Gastrocnemius medialis (tissue), 4 donors: ENCODE data around the gene PTPRT.

Experiments
- POLR2A ChIP-seq, 2 donors: fragments of 450-650 bp; IDR thresholded peaks; one replicate each; pipeline ENCODE4 v1.6.1; 2017; ENCODE audit warnings: antibody characterized with exemption in 2 of 2, mild to moderate bottlenecking in 2 of 2, moderate library complexity in 2 of 2
- TF ChIP-seq, protein P1 (sequence below), 5 experiments: fragments of 450-650 bp in 3 of 5; fragments of 200-600 bp in 2 of 5; sonication (generic) in 2 of 5; IDR thresholded peaks in 4 of 5; conservative IDR thresholded peaks in 1 of 5; 1 replicate in 4 of 5; 2 replicates in 1 of 5; pipeline ENCODE4 v1.5.1; 2016 to 2019; ENCODE audit warnings: antibody characterized with exemption in 5 of 5, mild to moderate bottlenecking in 3 of 5, moderate library complexity in 3 of 5

DNA sequence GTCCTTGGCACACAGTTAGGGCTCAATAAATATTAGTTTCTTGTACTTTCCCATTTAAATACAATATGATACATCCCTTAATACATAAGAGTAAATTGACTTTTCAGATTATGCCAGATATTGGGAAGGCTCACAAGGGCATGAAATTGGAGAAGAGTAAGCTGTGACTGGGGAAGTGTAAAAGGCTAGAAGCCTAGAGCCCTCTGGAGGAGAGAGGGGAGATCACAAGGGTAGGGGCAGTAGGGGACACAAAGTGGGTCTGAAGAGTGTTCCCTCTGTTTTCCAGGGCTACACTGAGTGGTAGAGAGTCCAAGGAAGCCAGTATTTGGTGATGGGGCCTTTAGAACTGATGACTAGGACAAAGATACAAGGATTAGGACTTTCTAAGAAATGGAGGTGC, 1008.6 kb downstream of the PTPRT start:
- TF ChIP-seq POLR2A (IDR thresholded peaks at IDR 0.05) = no peak
- TF ChIP-seq, protein P1, sequence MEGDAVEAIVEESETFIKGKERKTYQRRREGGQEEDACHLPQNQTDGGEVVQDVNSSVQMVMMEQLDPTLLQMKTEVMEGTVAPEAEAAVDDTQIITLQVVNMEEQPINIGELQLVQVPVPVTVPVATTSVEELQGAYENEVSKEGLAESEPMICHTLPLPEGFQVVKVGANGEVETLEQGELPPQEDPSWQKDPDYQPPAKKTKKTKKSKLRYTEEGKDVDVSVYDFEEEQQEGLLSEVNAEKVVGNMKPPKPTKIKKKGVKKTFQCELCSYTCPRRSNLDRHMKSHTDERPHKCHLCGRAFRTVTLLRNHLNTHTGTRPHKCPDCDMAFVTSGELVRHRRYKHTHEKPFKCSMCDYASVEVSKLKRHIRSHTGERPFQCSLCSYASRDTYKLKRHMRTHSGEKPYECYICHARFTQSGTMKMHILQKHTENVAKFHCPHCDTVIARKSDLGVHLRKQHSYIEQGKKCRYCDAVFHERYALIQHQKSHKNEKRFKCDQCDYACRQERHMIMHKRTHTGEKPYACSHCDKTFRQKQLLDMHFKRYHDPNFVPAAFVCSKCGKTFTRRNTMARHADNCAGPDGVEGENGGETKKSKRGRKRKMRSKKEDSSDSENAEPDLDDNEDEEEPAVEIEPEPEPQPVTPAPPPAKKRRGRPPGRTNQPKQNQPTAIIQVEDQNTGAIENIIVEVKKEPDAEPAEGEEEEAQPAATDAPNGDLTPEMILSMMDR (IDR thresholded peaks at IDR 0.05 in 4 of 5, conservative IDR thresholded peaks at IDR 0.05 in 1 of 5) = no peak
